ENCODE results near the gene ZNF444.
A peak's percentile ranks its signal among the peaks of the same experiment; 100 is the strongest.
"Not testable (repeated sequence)": the region's sequence is repeated elsewhere in the genome, so short reads cannot be mapped to it uniquely, and the experiment has no call there.

ZNF444 gene

GRCh38 chr19:56148096-56148495 is 7.0 kb downstream of the ZNF444 start:
- DNase-seq, result no peak

- not testable (repeated sequence) for DNase-seq
These were observed 8.0 kb downstream of the ZNF444 start for GRCh38 chr19:56148955-56149655.

GRCh38 chr19:56149656-56150038 is 8.6 kb downstream of the ZNF444 start:
- no peak for DNase-seq

DNA sequence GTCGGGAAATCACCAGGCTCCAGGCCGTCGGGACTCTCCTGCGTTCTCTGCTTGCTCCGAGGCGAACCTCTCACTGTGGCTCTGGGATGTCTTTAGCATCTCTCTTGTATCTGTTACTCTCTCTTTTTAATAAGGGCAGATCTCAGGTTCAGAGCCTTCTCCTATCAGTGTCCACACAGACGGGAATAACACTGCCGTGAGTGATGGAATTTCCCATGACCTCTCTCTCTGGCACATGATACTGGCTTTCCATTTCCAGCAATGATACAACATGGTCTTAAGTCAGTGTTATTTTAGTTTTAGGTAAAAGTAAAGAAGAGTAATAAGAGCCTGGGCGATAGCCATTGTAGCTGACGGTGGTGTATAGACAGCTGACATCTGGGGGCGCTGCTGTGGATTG is 9.3 kb downstream of the ZNF444 start:
- no peak for DNase-seq

DNA sequence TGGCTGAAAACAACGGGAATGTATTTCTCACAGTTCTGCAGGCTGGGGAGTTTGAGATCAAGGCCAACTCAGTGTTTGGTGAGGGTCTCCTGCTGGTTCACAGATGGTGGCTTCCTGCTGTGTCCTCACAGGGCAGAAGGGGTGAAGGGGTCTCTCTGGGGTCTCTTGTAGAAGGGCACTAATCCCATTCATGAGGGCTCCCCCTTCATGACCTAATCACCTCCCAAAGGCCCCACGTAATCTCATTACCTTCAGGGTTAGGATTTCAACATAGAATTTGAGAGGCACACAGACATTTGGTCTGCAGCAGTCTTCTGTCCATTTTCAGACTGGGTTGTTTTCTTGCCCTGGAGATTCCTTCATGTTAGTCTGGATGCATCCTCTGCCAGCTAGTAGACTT is 11.6 kb downstream of the ZNF444 start:
- no peak for DNase-seq

DNA sequence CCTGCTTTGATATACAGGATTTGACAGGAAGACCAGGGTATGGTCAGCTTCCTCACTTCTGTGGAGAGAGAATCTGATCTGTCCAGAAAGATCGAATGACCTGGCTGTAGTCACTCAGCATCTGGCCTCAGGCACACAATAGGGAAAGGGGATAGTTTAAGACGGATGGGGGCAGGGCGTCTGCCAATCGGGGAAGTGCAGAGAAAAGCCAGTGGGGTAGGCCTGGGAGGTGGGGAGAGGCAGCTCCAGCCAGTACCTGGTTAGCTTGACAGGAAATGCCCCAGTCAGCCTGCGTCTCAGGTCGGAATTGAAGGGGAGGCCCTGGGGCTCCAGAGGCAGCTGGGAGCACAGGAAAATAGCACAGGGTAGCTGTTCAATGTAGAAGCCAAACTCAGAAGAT is 12.4 kb downstream of the ZNF444 start:
- no peak for DNase-seq

GRCh38 chr19:56155124-56155687 is 14.1 kb downstream of the ZNF444 start:
- no peak for DNase-seq

DNA sequence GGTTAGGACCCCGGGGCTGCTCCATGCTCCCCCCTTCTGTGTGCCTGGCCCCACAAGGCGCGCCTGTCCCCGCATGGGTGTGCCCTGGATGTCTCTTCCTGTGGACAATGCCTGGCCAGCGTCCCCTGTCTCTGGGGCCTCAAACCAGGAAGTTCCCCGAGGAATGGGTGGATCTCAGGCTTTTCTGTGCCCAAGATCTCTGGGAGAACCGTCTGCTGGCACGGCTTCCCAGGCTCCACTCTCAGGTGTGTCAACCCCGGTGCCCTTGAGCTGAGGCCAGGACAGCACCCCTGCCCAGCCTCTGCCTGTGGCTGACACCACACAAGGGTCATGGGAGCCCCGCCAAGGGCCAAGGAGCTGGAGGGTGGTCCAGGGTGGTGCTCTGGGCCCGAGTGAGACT is 15.7 kb downstream of the ZNF444 start:
- no peak for DNase-seq

GRCh38 chr19:56158170-56158757 is 17.2 kb downstream of the ZNF444 start:
- DNase-seq, result no peak

DNA sequence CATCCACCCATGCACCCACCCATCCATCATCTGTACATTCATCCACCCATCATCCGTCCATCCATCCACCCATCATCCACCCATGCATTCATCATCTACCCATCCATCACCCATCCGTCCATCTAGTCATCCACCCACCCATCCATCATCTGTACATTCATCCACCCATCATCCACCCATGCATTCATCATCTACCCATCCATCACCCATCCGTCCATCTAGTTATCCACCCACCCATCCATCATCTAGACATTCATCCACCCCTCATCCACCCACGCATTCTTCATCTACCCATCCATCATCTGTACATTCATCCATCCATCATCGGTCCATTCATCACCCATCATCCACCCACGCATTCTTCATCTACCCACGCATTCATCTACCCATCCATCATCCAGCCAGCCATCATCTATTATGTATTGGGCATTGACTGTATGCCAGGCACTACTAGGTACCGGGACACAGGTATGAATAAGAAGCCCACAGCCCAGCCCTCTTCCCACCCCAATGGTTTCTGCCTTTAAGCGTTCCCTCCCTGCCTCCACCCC is 18.0 kb downstream of the ZNF444 start:
- peak in 1 of 2 experiments; percentile 14 for DNase-seq

GRCh38 chr19:56159622-56160271 is 18.7 kb downstream of the ZNF444 start:
- no peak for DNase-seq

DNA sequence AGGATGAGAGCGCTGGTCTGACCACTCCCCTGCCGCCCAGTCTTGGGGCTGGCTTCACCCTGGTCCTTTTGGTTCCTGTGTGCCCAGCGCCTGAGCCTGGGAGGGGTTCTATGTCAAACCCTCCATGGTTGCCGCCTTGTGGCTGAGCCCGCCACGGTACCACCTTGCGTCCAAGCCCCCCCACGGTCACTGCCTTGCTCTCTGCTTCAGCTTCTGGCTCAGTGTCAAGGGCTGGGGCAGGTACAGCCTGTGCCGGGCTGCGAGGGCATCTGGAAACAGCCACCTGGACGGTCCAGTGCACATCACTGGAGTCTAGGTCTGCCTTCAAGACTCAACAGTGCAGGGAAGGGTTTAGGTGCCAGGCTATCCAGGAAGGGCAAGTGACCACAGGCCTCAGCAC is 20.4 kb downstream of the ZNF444 start:
- DNase-seq, result no peak

GRCh38 chr19:56162258-56162657 is 21.2 kb downstream of the ZNF444 start:
- DNase-seq, result peak in 1 of 2 experiments; percentile 12

GRCh38 chr19:56163097-56163496 is 22.0 kb downstream of the ZNF444 start:
- DNase-seq, result no peak

GRCh38 chr19:56167064-56167578 is 26.0 kb downstream of the ZNF444 start:
- DNase-seq, result no peak

- DNase-seq, result no peak
These were observed 29.2 kb downstream of the ZNF444 start for GRCh38 chr19:56170261-56170660.

GRCh38 chr19:56174086-56174485 is 33.0 kb downstream of the ZNF444 start:
- no peak for DNase-seq

DNA sequence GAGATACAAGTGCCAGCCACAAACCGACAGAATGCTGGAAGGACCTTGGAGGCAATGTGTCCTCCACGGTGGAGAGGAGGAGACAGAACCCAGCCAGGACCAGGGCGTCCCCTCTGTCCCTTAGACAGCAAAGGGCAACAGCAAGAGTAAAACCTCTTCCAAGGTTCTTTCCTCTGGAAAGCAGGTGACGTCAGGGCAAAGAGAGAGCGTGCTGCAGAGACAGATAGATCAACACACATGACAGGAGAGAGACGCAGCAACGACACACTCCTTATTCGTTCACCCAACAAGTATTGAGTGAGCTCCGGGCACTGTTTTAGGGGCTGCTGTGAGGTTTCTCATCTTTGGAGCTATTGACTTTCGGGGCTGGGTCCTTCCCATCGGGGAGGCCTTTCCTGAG is 33.5 kb downstream of the ZNF444 start:
- no peak for DNase-seq

GRCh38 chr19:56175861-56176307 is 34.8 kb downstream of the ZNF444 start, which contains the start of gene GALP:
Gene GALP, plus strand, starts transcription at chr19:56176008. Its CDS starts 1,101 bp downstream, at chr19:56177109.
- not testable (repeated sequence) for DNase-seq

- DNase-seq, result not testable (repeated sequence)
These were observed 35.2 kb downstream of the ZNF444 start for GRCh38 chr19:56176310-56176709.

DNA sequence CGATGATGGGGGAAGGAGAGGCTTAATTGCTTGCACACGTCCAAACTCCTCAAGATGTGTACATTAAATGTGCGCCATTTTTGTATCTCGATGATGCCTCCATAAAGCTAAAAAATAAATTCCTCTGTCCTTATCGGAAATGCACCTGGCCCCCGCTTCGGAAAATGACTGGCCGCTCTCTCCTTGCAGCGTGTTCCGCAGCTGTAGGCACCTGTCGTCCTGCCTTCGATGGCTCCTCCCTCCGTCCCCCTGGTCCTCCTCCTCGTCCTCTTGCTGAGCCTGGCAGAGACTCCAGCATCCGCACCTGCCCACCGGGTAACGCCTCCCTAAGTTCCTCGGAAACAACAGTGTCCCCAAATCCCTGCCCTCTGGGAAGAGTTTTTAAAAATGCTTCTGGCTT is 35.8 kb downstream of the ZNF444 start:
- DNase-seq, result no peak

GRCh38 chr19:56177564-56178243 is 36.6 kb downstream of the ZNF444 start:
- no peak for DNase-seq

DNA sequence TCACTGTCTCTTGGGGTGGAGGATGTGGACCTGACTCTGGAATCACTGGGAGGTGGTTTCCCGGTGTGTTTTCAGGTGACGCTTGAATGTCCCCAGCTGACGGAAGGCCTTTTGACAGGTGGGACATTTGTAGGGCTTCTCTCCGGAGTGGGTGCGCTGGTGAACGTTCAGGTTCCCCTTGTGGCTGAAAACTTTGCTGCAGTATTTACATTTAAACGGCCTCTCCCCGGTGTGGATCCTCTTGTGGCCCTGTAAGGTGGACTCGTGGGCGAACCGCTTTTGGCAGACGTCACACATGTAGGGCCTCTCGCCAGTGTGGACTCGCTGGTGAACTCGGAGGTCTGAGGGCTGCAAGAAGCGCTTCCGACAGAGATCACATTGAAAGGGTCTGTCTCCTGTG is 48.7 kb downstream of the ZNF444 start:
- DNase-seq, result no peak

Data from stimulated activated CD4-positive, alpha-beta T cell treated with anti-CD3 and anti-CD28 coated beads, Interleukin-4, amount 100 ng/mL, for 4 hours (primary cell).